ENCODE results near the gene WDFY1. TPM values are rescaled to one million over a fixed set of nuclear protein-coding genes. Genes with fewer than 3 reads are reported as not detected.

The WDFY1 gene
- total RNA-seq, 4 donors from 2014 or later, result 12.0 to 25.7 (median 17.1) TPM

DNA sequence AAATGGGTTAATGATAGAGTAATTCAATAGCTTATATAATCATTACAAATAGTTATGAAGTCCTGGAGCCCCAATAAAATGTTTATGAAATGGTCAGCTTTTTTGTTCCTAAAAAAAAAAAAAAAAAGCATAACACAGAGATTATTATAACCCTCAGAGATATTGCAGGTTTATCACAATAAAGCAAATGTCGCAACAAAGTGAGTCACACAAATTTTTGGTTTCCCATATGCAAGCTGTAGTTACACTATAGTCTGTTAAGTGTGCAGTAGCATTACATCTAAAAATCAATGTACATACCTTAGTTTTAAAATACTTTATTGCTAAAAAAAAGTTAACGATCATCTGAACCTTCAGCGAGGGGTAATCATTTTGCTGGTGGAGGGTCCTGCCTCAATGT lies 20.0 kb downstream of the WDFY1 start:
- Histone ChIP-seq H3K9me3 (no peaks in the 10 kb centered on the region), H3K27me3 (no peaks in the 10 kb centered on the region), H3K4me3 (no peak overlapping the region), H3K4me1 (peaks cover 13 to 16% of the 10 kb centered on the region in 2 donors), H3K36me3 (no peaks in the 10 kb centered on the region), H3K27ac (no peak overlapping the region)
- ATAC-seq (no peak), DNase-seq (no peak)
- in situ Hi-C loops (cut with MboI; ENCODE audit: low sequenced_read_pairs in 4 of 4) (no loop called here), intact Hi-C loops (cut with DNase I; ENCODE audit: low total_unique reads) (no loop called here)
- TF ChIP-seq CTCF (IDR thresholded peaks at IDR 0.05 in 4 of 5, conservative IDR thresholded peaks at IDR 0.05 in 1 of 5) (no peak), POLR2A (IDR thresholded peaks at IDR 0.05) (no peak)

GRCh38 chr2:223923976-223924375 lies 21.2 kb downstream of the WDFY1 start:
- TF ChIP-seq CTCF (IDR thresholded peaks at IDR 0.05 in 4 of 5, conservative IDR thresholded peaks at IDR 0.05 in 1 of 5) (no peak), POLR2A (IDR thresholded peaks at IDR 0.05) (no peak)
- Histone ChIP-seq H3K4me3 (no peak overlapping the region), H3K9me3 (no peaks in the 10 kb centered on the region), H3K4me1 (peaks cover 13 to 14% of the 10 kb centered on the region in 2 donors), H3K36me3 (no peaks in the 10 kb centered on the region), H3K27ac (no peak overlapping the region), H3K27me3 (no peaks in the 10 kb centered on the region)
- intact Hi-C loops (cut with DNase I; ENCODE audit: low total_unique reads), result no loop called here
- no peak for DNase-seq
- in situ Hi-C loops (cut with MboI; ENCODE audit: low sequenced_read_pairs in 4 of 4), result no loop called here
- no peak for ATAC-seq

- no peak overlapping the region for H3K27ac ChIP-seq
- peaks cover 10 to 13% of the 10 kb centered on the region in 2 donors for H3K4me1 ChIP-seq
- DNase-seq (no peak), ATAC-seq (no peak)
- H3K9me3 ChIP-seq, result no peaks in the 10 kb centered on the region
- intact Hi-C loops (cut with DNase I; ENCODE audit: low total_unique reads) (no loop called here), in situ Hi-C loops (cut with MboI; ENCODE audit: low sequenced_read_pairs in 4 of 4) (no loop called here)
- H3K4me3 ChIP-seq, result no peak overlapping the region
- H3K36me3 ChIP-seq, result no peaks in the 10 kb centered on the region
- TF ChIP-seq POLR2A (IDR thresholded peaks at IDR 0.05), result no peak
- TF ChIP-seq CTCF (IDR thresholded peaks at IDR 0.05 in 4 of 5, conservative IDR thresholded peaks at IDR 0.05 in 1 of 5), result no peak
- no peaks in the 10 kb centered on the region for H3K27me3 ChIP-seq
Observed at GRCh38 chr2:223922308-223922707, 22.8 kb downstream of the WDFY1 start.

DNA sequence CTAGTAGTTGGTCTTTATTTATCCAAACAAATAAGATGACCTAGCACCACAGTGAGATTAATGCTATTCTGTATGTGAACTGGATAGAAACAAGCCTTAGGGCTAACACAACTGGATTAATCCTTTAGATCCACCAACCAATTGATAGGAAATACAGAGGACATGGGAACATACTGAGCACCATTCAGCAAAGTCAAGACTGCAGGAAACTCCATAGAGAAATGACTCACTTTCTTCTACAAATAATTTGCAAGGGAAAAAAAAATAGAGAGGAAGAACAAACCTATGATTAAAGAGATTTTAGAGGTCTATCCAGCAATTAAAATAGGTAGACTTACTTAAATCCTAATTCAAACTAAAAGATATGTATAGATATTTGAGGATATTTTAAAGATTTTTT lies 23.9 kb downstream of the WDFY1 start:
- no peak overlapping the region for H3K27ac ChIP-seq
- H3K4me1 ChIP-seq, result peaks cover 10 to 13% of the 10 kb centered on the region in 2 donors
- in situ Hi-C loops (cut with MboI; ENCODE audit: low sequenced_read_pairs in 4 of 4), result no loop called here
- no peaks in the 10 kb centered on the region for H3K9me3 ChIP-seq
- ATAC-seq (no peak), DNase-seq (no peak)
- no peaks in the 10 kb centered on the region for H3K27me3 ChIP-seq
- intact Hi-C loops (cut with DNase I; ENCODE audit: low total_unique reads), result no loop called here
- TF ChIP-seq CTCF (IDR thresholded peaks at IDR 0.05 in 4 of 5, conservative IDR thresholded peaks at IDR 0.05 in 1 of 5) (no peak), POLR2A (IDR thresholded peaks at IDR 0.05) (no peak)
- H3K36me3 ChIP-seq, result no peaks in the 10 kb centered on the region
- no peak overlapping the region for H3K4me3 ChIP-seq

DNA sequence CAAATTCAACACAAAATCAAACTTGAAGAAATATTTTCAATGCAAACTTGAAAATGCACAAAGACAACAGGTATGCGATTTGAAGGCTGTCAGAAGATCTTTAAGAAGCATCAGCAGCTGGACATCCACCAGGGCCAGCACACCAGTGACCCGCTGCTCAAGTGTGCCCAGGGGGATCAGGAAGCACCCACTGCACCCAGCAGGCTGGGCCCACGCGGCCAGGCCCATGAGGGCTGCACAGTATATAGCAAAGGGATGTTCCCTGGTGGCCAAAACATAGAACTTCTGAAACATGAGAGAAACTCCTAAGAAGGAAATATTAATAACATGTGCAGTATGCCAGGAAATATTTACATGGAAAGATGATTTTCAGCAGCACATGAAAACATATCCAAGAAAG lies 25.0 kb downstream of the WDFY1 start:
- TF ChIP-seq CTCF (IDR thresholded peaks at IDR 0.05 in 4 of 5, conservative IDR thresholded peaks at IDR 0.05 in 1 of 5), result no peak
- TF ChIP-seq POLR2A (IDR thresholded peaks at IDR 0.05), result no peak
- no peaks in the 10 kb centered on the region for H3K9me3 ChIP-seq
- no peak for DNase-seq
- H3K27ac ChIP-seq, result no peak overlapping the region
- H3K36me3 ChIP-seq, result no peaks in the 10 kb centered on the region
- in situ Hi-C loops (cut with MboI; ENCODE audit: low sequenced_read_pairs in 4 of 4), result no loop called here
- intact Hi-C loops (cut with DNase I; ENCODE audit: low total_unique reads), result no loop called here
- H3K4me1 ChIP-seq, result peaks cover 10 to 13% of the 10 kb centered on the region in 2 donors
- no peak overlapping the region for H3K4me3 ChIP-seq
- H3K27me3 ChIP-seq, result no peaks in the 10 kb centered on the region
- ATAC-seq, result no peak
